ENCODE results near the gene UBC.

UBC gene

GRCh38 chr12:124862768-124863415 is 51.6 kb downstream of the UBC start:
- ChIA-PET CTCF (no interaction called here), POLR2A (ENCODE audit: low non-redundant PET) (interaction anchor here (0.6 kb wide), 1 partner anchor 33 kb away, joined by 4 read pairs; no protein-coding TSS in a partner anchor)
- H3K27ac ChIP-seq, result peak overlapping the region; percentile 77
- no peak for TF ChIP-seq CTCF (conservative IDR thresholded peaks at IDR 0.05; ENCODE audit: low read depth)
- peak; percentile 48 for DNase-seq (ENCODE audit: low spot score)

- no peak for TF ChIP-seq CTCF (conservative IDR thresholded peaks at IDR 0.05; ENCODE audit: low read depth)
- CTCF ChIA-PET, result no interaction called here
- DNase-seq (ENCODE audit: low spot score), result no peak
- POLR2A ChIA-PET (ENCODE audit: low non-redundant PET), result interaction anchor here (0.6 kb wide), 1 partner anchor 34 kb away, joined by 4 read pairs; no protein-coding TSS in a partner anchor
- peak overlapping the region; percentile 77 for H3K27ac ChIP-seq
Observed at GRCh38 chr12:124861898-124862676, 52.4 kb downstream of the UBC start.
